Upper lobe of right lung (tissue), 1 donor: ENCODE measurements around the gene GLYR1. TPM values are rescaled to one million over a fixed set of nuclear protein-coding genes. Genes with fewer than 3 reads are reported as not detected.

Experiments used
- ATAC-seq: fragments of 200-7000 bp; cut with Tn5 transposase; one replicate; pipeline ENCODE4 v1.9.1; 2020; ENCODE audit warnings: mild to moderate bottlenecking, moderate library complexity
- DNase-seq: peaks from one replicate; pipeline ENCODE4 v3.0.0-alpha.2; 2020
- H3K27ac ChIP-seq: fragments of 200-600 bp; one replicate; pipeline ENCODE4 v1.8.0; 2022
- H3K27me3 ChIP-seq: fragments of 200-600 bp; one replicate; pipeline ENCODE4 v1.8.0; 2022; ENCODE audit warnings: mild to moderate bottlenecking
- H3K36me3 ChIP-seq: fragments of 200-600 bp; one replicate; pipeline ENCODE4 v1.8.0; 2022
- H3K4me1 ChIP-seq: fragments of 200-600 bp; one replicate; pipeline ENCODE4 v1.8.0; 2022
- H3K4me3 ChIP-seq: fragments of 200-600 bp; one replicate; pipeline ENCODE4 v1.8.0; 2022; ENCODE audit warnings: mild to moderate bottlenecking
- H3K9me3 ChIP-seq: fragments of 200-600 bp; one replicate; pipeline ENCODE4 v1.8.0; 2022
- intact Hi-C: fragments of 100-400 bp; cut with DNase I; formaldehyde crosslinking; loops from one replicate; pipeline ENCODE4 v1.11.0; 2022
- total RNA-seq: library from RNA; stranded (reverse); fragmentation: NEBNext Ultra II Directional; extraction: Animal tissue kit (Norgen Biotek cat#: 25700); gene quantifications from one replicate; pipeline ENCODE4 v1.2.1, GENCODE V29; 2021
- TF ChIP-seq, protein P1 (sequence below): fragments of 200-600 bp; IDR thresholded peaks from one replicate; pipeline ENCODE4 v1.8.0; 2022; ENCODE audit warnings: antibody characterized with exemption
- donor health status: DM: no; HTN: yes; CAD: no; lungs with severe emphysema.

The GLYR1 gene
- total RNA-seq, 1 donor from 2014 or later = 85.7 TPM

DNA sequence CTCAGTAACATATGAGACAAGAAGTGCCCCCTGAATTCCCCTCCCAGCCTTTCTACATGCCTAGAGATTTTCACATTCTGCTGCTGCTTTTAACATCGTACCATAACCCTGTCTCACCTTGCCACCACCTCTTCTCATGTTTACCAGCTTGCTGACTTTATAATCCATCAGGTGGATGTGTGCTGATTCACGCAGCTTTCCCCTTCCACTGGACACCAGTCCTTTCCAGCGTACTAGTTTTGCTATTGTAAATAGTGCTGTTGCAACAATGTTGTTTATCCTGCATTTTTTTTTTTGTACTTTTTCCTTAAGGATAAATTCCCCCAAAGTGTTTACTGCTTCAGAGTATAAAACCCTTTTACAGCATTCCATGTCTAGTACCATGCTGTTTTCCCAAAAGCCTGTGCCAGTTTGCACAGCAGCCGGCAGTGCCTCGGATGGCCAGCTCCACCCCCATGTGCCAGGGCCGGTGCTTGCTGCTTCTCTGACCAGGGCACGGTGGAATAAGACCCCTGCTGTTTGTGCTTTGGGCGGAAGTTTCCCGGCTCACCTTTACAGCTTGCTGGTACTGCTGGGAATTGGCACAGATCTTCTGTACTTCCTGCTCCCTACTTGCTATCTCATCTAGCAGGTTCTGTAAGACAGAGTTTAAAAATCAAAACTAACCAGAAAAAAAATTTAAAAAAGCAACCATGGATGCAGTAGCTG, 41.5 kb upstream of the GLYR1 start:
- no peaks in the 10 kb centered on the region for H3K9me3 ChIP-seq
- no peak for ATAC-seq
- H3K4me3 ChIP-seq = no peak overlapping the region
- peaks cover 86% of the 10 kb centered on the region for H3K36me3 ChIP-seq
- TF ChIP-seq, protein P1, sequence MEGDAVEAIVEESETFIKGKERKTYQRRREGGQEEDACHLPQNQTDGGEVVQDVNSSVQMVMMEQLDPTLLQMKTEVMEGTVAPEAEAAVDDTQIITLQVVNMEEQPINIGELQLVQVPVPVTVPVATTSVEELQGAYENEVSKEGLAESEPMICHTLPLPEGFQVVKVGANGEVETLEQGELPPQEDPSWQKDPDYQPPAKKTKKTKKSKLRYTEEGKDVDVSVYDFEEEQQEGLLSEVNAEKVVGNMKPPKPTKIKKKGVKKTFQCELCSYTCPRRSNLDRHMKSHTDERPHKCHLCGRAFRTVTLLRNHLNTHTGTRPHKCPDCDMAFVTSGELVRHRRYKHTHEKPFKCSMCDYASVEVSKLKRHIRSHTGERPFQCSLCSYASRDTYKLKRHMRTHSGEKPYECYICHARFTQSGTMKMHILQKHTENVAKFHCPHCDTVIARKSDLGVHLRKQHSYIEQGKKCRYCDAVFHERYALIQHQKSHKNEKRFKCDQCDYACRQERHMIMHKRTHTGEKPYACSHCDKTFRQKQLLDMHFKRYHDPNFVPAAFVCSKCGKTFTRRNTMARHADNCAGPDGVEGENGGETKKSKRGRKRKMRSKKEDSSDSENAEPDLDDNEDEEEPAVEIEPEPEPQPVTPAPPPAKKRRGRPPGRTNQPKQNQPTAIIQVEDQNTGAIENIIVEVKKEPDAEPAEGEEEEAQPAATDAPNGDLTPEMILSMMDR = no peak
- DNase-seq = no peak
- no peaks in the 10 kb centered on the region for H3K4me1 ChIP-seq
- no peak overlapping the region for H3K27ac ChIP-seq
- intact Hi-C loops = no loop called here
- no peaks in the 10 kb centered on the region for H3K27me3 ChIP-seq

- Histone ChIP-seq H3K4me3 (no peak overlapping the region), H3K27ac (no peak overlapping the region), H3K9me3 (no peaks in the 10 kb centered on the region), H3K4me1 (peaks cover 8% of the 10 kb centered on the region), H3K27me3 (no peaks in the 10 kb centered on the region), H3K36me3 (peaks cover 95% of the 10 kb centered on the region)
- intact Hi-C loops = no loop called here
- no peak for ATAC-seq
- DNase-seq = no peak
- TF ChIP-seq, protein P1 = no peak
Measured at GRCh38 chr16:4886151-4886550, 39.1 kb upstream of the GLYR1 start.

- no peak for ATAC-seq
- TF ChIP-seq, protein P1 = no peak
- Histone ChIP-seq H3K36me3 (peaks cover 96% of the 10 kb centered on the region), H3K9me3 (no peaks in the 10 kb centered on the region), H3K27ac (no peak overlapping the region), H3K4me3 (no peak overlapping the region), H3K4me1 (peaks cover 9% of the 10 kb centered on the region), H3K27me3 (no peaks in the 10 kb centered on the region)
- no peak for DNase-seq
- intact Hi-C loops = no loop called here
Measured at GRCh38 chr16:4884972-4885874, 38.1 kb upstream of the GLYR1 start.

- Histone ChIP-seq H3K27ac (no peak overlapping the region), H3K4me1 (peaks cover 9% of the 10 kb centered on the region), H3K36me3 (peaks cover 97% of the 10 kb centered on the region), H3K27me3 (no peaks in the 10 kb centered on the region), H3K9me3 (no peaks in the 10 kb centered on the region), H3K4me3 (no peak overlapping the region)
- no peak for ATAC-seq
- intact Hi-C loops = no loop called here
- TF ChIP-seq, protein P1 = no peak
- no peak for DNase-seq
Measured at GRCh38 chr16:4884209-4884608, 37.1 kb upstream of the GLYR1 start.

- ATAC-seq (no peak), DNase-seq (no peak)
- intact Hi-C loops = no loop called here
- no peak overlapping the region for H3K4me3 ChIP-seq
- H3K4me1 ChIP-seq = peaks cover 9% of the 10 kb centered on the region
- no peak overlapping the region for H3K27ac ChIP-seq
- no peaks in the 10 kb centered on the region for H3K27me3 ChIP-seq
- H3K36me3 ChIP-seq = peaks cover 98% of the 10 kb centered on the region
- no peaks in the 10 kb centered on the region for H3K9me3 ChIP-seq
- TF ChIP-seq, protein P1 = no peak
Measured at GRCh38 chr16:4883501-4883900, 36.4 kb upstream of the GLYR1 start.
